ENCODE data around the gene SPCS2. TPM values are rescaled to one million over a fixed set of nuclear protein-coding genes. Genes with fewer than 3 reads are reported as not detected.

The SPCS2 gene
- polyA plus RNA-seq (2011; rRNA removed) (68.3 and 160 TPM in 2 replicates), polyA minus RNA-seq (2011; rRNA and poly(A)+ RNA removed) (26.1 and 55.0 TPM in 2 replicates)

DNA sequence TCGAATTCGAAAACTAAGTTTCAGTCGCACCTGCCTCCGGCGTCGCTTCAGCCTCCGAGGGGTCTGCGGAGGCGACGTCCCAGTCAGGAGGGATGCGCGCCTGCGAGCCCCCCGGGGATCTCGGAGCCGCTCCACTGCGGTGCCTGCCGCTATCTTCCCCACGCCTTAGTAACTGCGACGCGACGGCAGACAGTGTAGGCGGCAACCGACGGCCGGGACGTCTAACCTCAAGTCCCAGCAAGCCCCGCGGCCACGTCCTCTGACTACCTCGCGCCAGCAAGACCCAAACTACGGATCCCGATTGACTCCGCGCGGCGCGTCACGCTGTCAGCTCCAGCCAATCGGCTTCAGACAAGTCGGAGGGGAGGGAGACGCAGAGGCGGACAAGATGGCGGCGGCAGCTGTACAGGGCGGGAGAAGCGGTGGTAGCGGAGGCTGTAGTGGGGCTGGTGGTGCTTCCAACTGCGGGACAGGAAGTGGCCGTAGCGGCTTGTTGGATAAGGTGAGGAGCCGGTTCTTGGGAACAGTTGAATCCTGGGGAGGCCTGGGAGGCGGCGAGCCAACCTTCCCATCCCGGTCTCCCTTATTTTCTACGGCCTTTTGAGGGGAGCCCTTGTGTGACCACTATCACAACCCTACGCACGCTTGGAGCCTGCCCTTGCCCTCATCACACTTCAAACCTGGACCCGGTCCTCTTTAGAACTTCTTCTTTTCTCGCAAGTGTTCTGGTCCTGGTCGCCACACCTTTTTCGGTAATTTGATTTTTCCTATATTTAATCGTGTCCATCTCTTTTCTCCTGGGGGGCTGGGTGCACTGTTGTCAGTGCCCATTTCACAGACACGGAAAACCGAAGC, at the start of gene SPCS2, which contains the start of gene XRRA1:
Gene SPCS2, plus strand, starts transcription at position 369 of the 855 bp plus-strand sequence. Its CDS starts 20 bp downstream, at position 389.
Gene XRRA1, minus strand, starts transcription at position 194 of the 855 bp plus-strand sequence. CDS start 8,213 bp downstream, outside the sequence.
- no peaks in the 10 kb centered on the region for H3K27me3 ChIP-seq (ENCODE audit: control insufficient read depth, insufficient read depth, low read length)
- ChIA-PET CTCF (interaction anchor here (0.5 to 1.9 kb wide), 5 partner anchors 9 to 300 kb away, joined by 3 to 5 read pairs (median 3); no protein-coding TSS in a partner anchor), POLR2A (no interaction called here)
- H3K36me3 ChIP-seq (ENCODE audit: control insufficient read depth, insufficient read depth, low read length): 0 out of 2 replicates have a peak, but pooled peaks cover 1% of the 10 kb centered on the region
- TF ChIP-seq, protein P1, sequence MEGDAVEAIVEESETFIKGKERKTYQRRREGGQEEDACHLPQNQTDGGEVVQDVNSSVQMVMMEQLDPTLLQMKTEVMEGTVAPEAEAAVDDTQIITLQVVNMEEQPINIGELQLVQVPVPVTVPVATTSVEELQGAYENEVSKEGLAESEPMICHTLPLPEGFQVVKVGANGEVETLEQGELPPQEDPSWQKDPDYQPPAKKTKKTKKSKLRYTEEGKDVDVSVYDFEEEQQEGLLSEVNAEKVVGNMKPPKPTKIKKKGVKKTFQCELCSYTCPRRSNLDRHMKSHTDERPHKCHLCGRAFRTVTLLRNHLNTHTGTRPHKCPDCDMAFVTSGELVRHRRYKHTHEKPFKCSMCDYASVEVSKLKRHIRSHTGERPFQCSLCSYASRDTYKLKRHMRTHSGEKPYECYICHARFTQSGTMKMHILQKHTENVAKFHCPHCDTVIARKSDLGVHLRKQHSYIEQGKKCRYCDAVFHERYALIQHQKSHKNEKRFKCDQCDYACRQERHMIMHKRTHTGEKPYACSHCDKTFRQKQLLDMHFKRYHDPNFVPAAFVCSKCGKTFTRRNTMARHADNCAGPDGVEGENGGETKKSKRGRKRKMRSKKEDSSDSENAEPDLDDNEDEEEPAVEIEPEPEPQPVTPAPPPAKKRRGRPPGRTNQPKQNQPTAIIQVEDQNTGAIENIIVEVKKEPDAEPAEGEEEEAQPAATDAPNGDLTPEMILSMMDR (IDR thresholded peaks at IDR 0.05; ENCODE audit: insufficient read depth, low read depth, low read length): no peak
- peak; percentile 92 for DNase-seq (ENCODE audit: low read depth)
- H3K4me3 ChIP-seq (ENCODE audit: low read depth, low read length): peak within 1 kb of the TSS; percentile 60

DNA sequence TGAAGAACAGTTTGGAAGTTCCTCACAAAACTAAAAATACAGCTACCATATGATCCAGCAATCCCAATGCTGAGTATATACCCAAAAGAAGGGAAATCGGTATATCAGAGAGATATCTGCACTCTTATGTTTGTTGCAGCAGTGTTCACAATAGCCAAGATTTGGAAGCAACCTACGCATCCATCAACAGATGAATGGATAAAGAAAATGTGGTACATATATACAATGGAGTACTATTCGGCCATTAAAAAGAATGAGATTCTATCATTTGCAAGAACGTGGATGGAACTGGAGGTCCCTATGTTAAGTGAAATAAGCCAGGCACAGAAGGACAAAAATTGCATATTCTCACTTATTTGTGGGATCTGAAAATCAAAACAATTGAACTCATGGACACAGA, 46.7 kb upstream of the SPCS2 start:
- ChIA-PET POLR2A (no interaction called here), CTCF (no interaction called here)
- TF ChIP-seq, protein P1 (IDR thresholded peaks at IDR 0.05; ENCODE audit: insufficient read depth, low read depth, low read length): no peak
- no peak overlapping the region for H3K4me3 ChIP-seq (ENCODE audit: low read depth, low read length)
- no peaks in the 10 kb centered on the region for H3K36me3 ChIP-seq (ENCODE audit: control insufficient read depth, insufficient read depth, low read length)
- no peak for DNase-seq (ENCODE audit: low read depth)
- H3K27me3 ChIP-seq (ENCODE audit: control insufficient read depth, insufficient read depth, low read length): no peaks in the 10 kb centered on the region

- DNase-seq (ENCODE audit: low read depth): no peak
- peaks cover 2% of the 10 kb centered on the region; the same call in 1 of the 2 replicates for H3K36me3 ChIP-seq (ENCODE audit: control insufficient read depth, insufficient read depth, low read length)
- H3K27me3 ChIP-seq (ENCODE audit: control insufficient read depth, insufficient read depth, low read length): no peaks in the 10 kb centered on the region
- H3K4me3 ChIP-seq (ENCODE audit: low read depth, low read length): no peak overlapping the region
- TF ChIP-seq, protein P1 (IDR thresholded peaks at IDR 0.05; ENCODE audit: insufficient read depth, low read depth, low read length): no peak
- ChIA-PET CTCF (interaction anchor here (0.6 to 1.7 kb wide), 3 partner anchors 10 to 24 kb away, joined by 3 to 6 read pairs (median 3); no protein-coding TSS in a partner anchor), POLR2A (no interaction called here)
Measured at GRCh38 chr11:74905326-74905725, 43.7 kb upstream of the SPCS2 start.

DNA sequence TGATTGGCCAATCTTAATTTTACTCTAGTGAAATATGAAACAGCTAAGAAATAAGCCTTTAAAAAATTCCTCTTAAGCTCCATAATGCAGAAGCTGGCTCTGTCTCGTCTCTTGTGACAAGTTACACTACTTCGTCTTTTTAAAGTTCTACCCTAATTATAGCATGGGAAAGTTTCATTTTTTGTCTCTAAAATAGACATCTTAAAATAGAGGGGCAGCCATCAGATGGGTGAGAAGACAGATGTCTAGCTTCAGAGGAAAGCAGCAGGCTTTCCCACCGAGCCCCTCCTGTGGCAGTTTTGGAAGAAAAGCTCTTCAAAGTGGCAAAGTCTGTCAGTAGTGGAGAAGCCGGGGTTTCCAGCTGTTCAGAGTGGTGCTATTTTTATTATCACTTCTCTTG, 39.7 kb upstream of the SPCS2 start:
- Histone ChIP-seq H3K4me3 (ENCODE audit: low read depth, low read length) (no peak overlapping the region), H3K27me3 (ENCODE audit: control insufficient read depth, insufficient read depth, low read length) (no peaks in the 10 kb centered on the region), H3K36me3 (ENCODE audit: control insufficient read depth, insufficient read depth, low read length) (peaks cover 2% of the 10 kb centered on the region; the same call in 1 of the 2 replicates)
- no peak for DNase-seq (ENCODE audit: low read depth)
- ChIA-PET CTCF (interaction anchor here (0.9 to 1.8 kb wide), 3 partner anchors 20 to 332 kb away, joined by 3 to 9 read pairs (median 4); no protein-coding TSS in a partner anchor), POLR2A (no interaction called here)
- TF ChIP-seq, protein P1 (IDR thresholded peaks at IDR 0.05; ENCODE audit: insufficient read depth, low read depth, low read length): no peak

- peaks cover 2% of the 10 kb centered on the region; the same call in 1 of the 2 replicates for H3K36me3 ChIP-seq (ENCODE audit: control insufficient read depth, insufficient read depth, low read length)
- TF ChIP-seq, protein P1 (IDR thresholded peaks at IDR 0.05; ENCODE audit: insufficient read depth, low read depth, low read length): no peak
- CTCF ChIA-PET: interaction anchor here (1.5 to 1.8 kb wide), 2 partner anchors 20 to 332 kb away, joined by 4 to 9 read pairs; no protein-coding TSS in a partner anchor
- no peaks in the 10 kb centered on the region for H3K27me3 ChIP-seq (ENCODE audit: control insufficient read depth, insufficient read depth, low read length)
- H3K4me3 ChIP-seq (ENCODE audit: low read depth, low read length): no peak overlapping the region
- POLR2A ChIA-PET: no interaction called here
- DNase-seq (ENCODE audit: low read depth): no peak
Measured at GRCh38 chr11:74909812-74910211, 39.3 kb upstream of the SPCS2 start.

Measured in BJ (cell line).